Fibroblast of lung (primary cell): ENCODE measurements around the gene SH3PXD2A. TPM values are rescaled to one million over a fixed set of nuclear protein-coding genes. Genes with fewer than 3 reads are reported as not detected.

Experiments used
- DNase-seq, 2 donors: peaks; one replicate each; pipeline versions ENCODE4 v3.0.0 to v3.0.0-alpha.2; 2010; ENCODE audit warnings: low read depth in 2 of 2
- H2AFZ ChIP-seq: 2 replicates; pipeline ENCODE4 v1.5.1; 2012; ENCODE audit warnings: low read length, control low read depth, inconsistent platforms
- H3K27ac ChIP-seq: 2 replicates; pipeline ENCODE4 v1.5.1; 2011; ENCODE audit warnings: low read length, control low read depth; ENCODE audit not compliant: insufficient read depth
- H3K27me3 ChIP-seq: 2 replicates; pipeline ENCODE4 v1.5.1; 2011; ENCODE audit warnings: mild to moderate bottlenecking, low read length; ENCODE audit not compliant: control insufficient read depth, insufficient read depth
- H3K36me3 ChIP-seq: 2 replicates; pipeline ENCODE4 v1.5.1; 2011; ENCODE audit warnings: low read length; ENCODE audit not compliant: control insufficient read depth, insufficient read depth
- H3K4me1 ChIP-seq: 2 replicates; pipeline ENCODE4 v1.5.1; 2011; ENCODE audit warnings: low read length; ENCODE audit not compliant: control insufficient read depth, insufficient read depth; ENCODE audit errors: extremely low read depth
- H3K4me2 ChIP-seq: 2 replicates; pipeline ENCODE4 v1.5.1; 2011; ENCODE audit warnings: low read length, control low read depth; ENCODE audit not compliant: insufficient read depth; ENCODE audit errors: extremely low read depth
- H3K4me3 ChIP-seq, 4 experiments: fragments of 200-600 bp in 1 of 4; sonication (generic) in 1 of 4; replicated peaks in 1 of 4; 2 replicates each; pipeline ENCODE4 v1.5.1; 2011 to 2016; ENCODE audit warnings: low read length in 4 of 4, low read depth in 3 of 4, mild to moderate bottlenecking in 3 of 4, control low read depth in 2 of 4, inconsistent platforms in 1 of 4, mixed read lengths in 1 of 4; ENCODE audit not compliant: insufficient read depth in 1 of 4; ENCODE audit errors: control extremely low read depth in 1 of 4
- H3K79me2 ChIP-seq: 2 replicates; pipeline ENCODE4 v1.5.1; 2012; ENCODE audit warnings: mild to moderate bottlenecking, low read length, inconsistent platforms; ENCODE audit not compliant: control insufficient read depth, insufficient read depth
- H3K9ac ChIP-seq: 2 replicates; pipeline ENCODE4 v1.5.1; 2011; ENCODE audit warnings: mild to moderate bottlenecking, low read length, control low read depth; ENCODE audit not compliant: insufficient read depth
- H3K9me3 ChIP-seq: 2 replicates; pipeline ENCODE4 v1.5.1; 2012; ENCODE audit warnings: low read depth, low read length; ENCODE audit not compliant: control insufficient read depth, insufficient read depth
- H4K20me1 ChIP-seq: 2 replicates; pipeline ENCODE4 v1.5.1; 2011; ENCODE audit warnings: low read length; ENCODE audit not compliant: control insufficient read depth, insufficient read depth; ENCODE audit errors: extremely low read depth
- EZH2 ChIP-seq: IDR thresholded peaks from 2 replicates; pipeline ENCODE4 v1.5.1; 2012; ENCODE audit warnings: low read length, control low read depth, mild to moderate bottlenecking; ENCODE audit errors: missing control alignments
- polyA plus RNA-seq, 2 donors: library from polyadenylated mRNA; depleted of rRNA in 1 of 2; stranded (reverse) in 1 of 2; unstranded in 1 of 2; fragments of >200 nt; gene quantifications; 2 replicates each; pipeline ENCODE4 v1.2.1, GENCODE V29; 2011 to 2012; ENCODE audit warnings: missing spikeins in 1 of 2
- total RNA-seq: library from RNA; depleted of rRNA; stranded (reverse); fragments of >200 nt; gene quantifications from 2 replicates; pipeline ENCODE4 v1.2.1, GENCODE V29; 2014
- TF ChIP-seq, protein P1 (sequence below), 2 donors: IDR thresholded peaks in 1 of 2; conservative IDR thresholded peaks in 1 of 2; 1 replicate in 1 of 2; 2 replicates in 1 of 2; pipeline ENCODE4 v1.5.1; 2011 to 2012; ENCODE audit warnings: low read length in 2 of 2, control low read depth in 1 of 2, inconsistent platforms in 1 of 2, low read depth in 1 of 2, mild to moderate bottlenecking in 1 of 2

The SH3PXD2A gene
- total and polyA plus RNA-seq, 2 donors (not counting 1 experiment from before 2014, with no cell fraction given) = 25.5 to 33.2 TPM

GRCh38 chr10:103680869-103681236, 174.5 kb downstream of the SH3PXD2A start:
- TF ChIP-seq EZH2 = no peak
- TF ChIP-seq, protein P1, sequence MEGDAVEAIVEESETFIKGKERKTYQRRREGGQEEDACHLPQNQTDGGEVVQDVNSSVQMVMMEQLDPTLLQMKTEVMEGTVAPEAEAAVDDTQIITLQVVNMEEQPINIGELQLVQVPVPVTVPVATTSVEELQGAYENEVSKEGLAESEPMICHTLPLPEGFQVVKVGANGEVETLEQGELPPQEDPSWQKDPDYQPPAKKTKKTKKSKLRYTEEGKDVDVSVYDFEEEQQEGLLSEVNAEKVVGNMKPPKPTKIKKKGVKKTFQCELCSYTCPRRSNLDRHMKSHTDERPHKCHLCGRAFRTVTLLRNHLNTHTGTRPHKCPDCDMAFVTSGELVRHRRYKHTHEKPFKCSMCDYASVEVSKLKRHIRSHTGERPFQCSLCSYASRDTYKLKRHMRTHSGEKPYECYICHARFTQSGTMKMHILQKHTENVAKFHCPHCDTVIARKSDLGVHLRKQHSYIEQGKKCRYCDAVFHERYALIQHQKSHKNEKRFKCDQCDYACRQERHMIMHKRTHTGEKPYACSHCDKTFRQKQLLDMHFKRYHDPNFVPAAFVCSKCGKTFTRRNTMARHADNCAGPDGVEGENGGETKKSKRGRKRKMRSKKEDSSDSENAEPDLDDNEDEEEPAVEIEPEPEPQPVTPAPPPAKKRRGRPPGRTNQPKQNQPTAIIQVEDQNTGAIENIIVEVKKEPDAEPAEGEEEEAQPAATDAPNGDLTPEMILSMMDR (conservative IDR thresholded peaks at IDR 0.05 in 1 of 2, IDR thresholded peaks at IDR 0.05 in 1 of 2; ENCODE audit: low read depth in 1 of 2, low read length in 2 of 2) = no peak
- no peaks in the 10 kb centered on the region for H4K20me1 ChIP-seq
- DNase-seq = no peak
- H3K4me1 ChIP-seq = peaks cover 8% of the 10 kb centered on the region
- H3K9me3 ChIP-seq = no peaks in the 10 kb centered on the region
- no peak overlapping the region for H3K9ac ChIP-seq
- no peak overlapping the region for H2AFZ ChIP-seq
- H3K36me3 ChIP-seq = no peaks in the 10 kb centered on the region
- no peak overlapping the region for H3K27ac ChIP-seq
- no peak overlapping the region for H3K4me2 ChIP-seq
- no peaks in the 10 kb centered on the region for H3K79me2 ChIP-seq
- H3K4me3 ChIP-seq = no peak overlapping the region
- H3K27me3 ChIP-seq = no peaks in the 10 kb centered on the region

DNA sequence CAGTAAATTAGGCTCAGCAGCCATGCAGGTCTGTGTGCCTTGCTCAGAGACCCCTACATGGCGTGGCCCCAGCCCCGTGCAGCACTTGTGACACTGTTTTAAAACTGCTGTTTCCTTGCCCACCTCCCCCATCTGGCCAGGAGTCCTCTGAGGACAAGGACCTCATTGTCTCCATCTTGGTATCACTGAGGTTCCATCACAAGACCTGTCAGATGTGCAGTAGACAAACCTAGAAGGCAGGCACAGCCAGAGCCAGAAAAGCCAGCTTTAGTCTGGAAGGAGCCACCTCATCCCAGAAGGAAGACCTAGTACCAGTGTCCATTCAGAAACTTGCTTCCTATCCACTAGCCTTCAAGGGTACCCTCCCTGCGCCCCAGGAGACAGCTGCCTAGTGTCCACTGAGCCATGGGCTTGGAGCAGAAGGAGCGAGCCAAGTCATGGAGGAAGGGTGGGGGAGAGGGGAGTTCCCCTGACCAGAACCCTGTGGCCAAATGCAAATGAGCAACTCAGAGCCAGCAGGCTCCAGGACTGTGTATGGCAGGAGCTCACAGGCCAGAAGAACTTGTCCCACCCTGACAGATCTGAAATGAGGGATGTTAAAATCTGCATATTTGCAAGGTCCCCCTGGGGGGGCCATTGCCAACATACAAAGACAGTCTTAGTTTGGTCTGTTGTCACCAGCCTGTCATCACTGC, 176.1 kb downstream of the SH3PXD2A start:
- Histone ChIP-seq H3K27me3 (no peaks in the 10 kb centered on the region), H2AFZ (no peak overlapping the region), H3K4me3 (no peak overlapping the region), H3K36me3 (no peaks in the 10 kb centered on the region), H3K4me2 (no peak overlapping the region), H3K4me1 (peaks cover 8% of the 10 kb centered on the region), H3K9ac (no peak overlapping the region), H4K20me1 (no peaks in the 10 kb centered on the region), H3K9me3 (no peaks in the 10 kb centered on the region), H3K27ac (peak overlapping the region; percentile 89), H3K79me2 (no peaks in the 10 kb centered on the region)
- no peak for TF ChIP-seq EZH2
- TF ChIP-seq, protein P1 (conservative IDR thresholded peaks at IDR 0.05 in 1 of 2, IDR thresholded peaks at IDR 0.05 in 1 of 2; ENCODE audit: low read depth in 1 of 2, low read length in 2 of 2) = no peak
- peak in 1 of 2 donors; percentile 40 for DNase-seq

DNA sequence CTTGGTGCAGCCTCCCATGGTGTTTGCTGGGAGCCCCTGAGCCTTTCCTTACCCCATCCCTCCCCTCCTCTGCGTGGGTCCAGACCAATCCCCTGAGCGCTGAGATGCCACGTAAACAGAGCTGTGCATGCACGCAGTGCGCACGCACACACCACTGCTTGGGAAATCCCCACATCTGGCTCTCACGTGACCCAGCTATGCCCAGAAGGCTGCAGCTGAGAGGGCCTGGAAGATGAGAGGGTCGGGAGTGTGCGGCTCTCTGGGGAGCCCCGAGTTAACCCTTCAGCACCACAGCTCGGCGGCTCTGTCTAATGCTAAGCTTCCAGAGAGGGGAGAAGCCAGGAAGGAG, 177.2 kb downstream of the SH3PXD2A start:
- peak overlapping the region; percentile 89 for H3K27ac ChIP-seq
- no peaks in the 10 kb centered on the region for H4K20me1 ChIP-seq
- H3K4me2 ChIP-seq = peak overlapping the region; percentile 53
- peaks cover 8% of the 10 kb centered on the region for H3K4me1 ChIP-seq
- DNase-seq = peak; percentile 91 to 99
- peak overlapping the region; percentile 73 for H3K9ac ChIP-seq
- H3K36me3 ChIP-seq = no peaks in the 10 kb centered on the region
- peak overlapping the region in 3 of 4 experiments; percentile 2 to 72 (median 29) for H3K4me3 ChIP-seq
- no peaks in the 10 kb centered on the region for H3K27me3 ChIP-seq
- no peak overlapping the region for H2AFZ ChIP-seq
- no peaks in the 10 kb centered on the region for H3K9me3 ChIP-seq
- H3K79me2 ChIP-seq = no peaks in the 10 kb centered on the region
- TF ChIP-seq, protein P1 (conservative IDR thresholded peaks at IDR 0.05 in 1 of 2, IDR thresholded peaks at IDR 0.05 in 1 of 2; ENCODE audit: low read depth in 1 of 2, low read length in 2 of 2) = no peak
- no peak for TF ChIP-seq EZH2
